Progenitor cell of endocrine pancreas (in vitro differentiated cells): ENCODE measurements around the gene DYNLT1. TPM values are rescaled to one million over a fixed set of nuclear protein-coding genes. Genes with fewer than 3 reads are reported as not detected.

Experiments
- DNase-seq: peaks from one replicate; pipeline ENCODE4 v3.0.0; 2021; ENCODE audit warnings: low spot score; ENCODE audit not compliant: unreplicated experiment
- H3K27ac Mint-ChIP-seq: 2 replicates; pipeline ENCODE4 v1.8.0; 2021; ENCODE audit warnings: mild to moderate bottlenecking, moderate library complexity, mixed read lengths
- H3K27me3 Mint-ChIP-seq: 2 replicates; pipeline ENCODE4 v1.8.0; 2021; ENCODE audit warnings: mixed read lengths
- H3K36me3 Mint-ChIP-seq: 2 replicates; pipeline ENCODE4 v1.8.0; 2022; ENCODE audit warnings: mixed read lengths; ENCODE audit not compliant: insufficient read depth
- H3K4me1 Mint-ChIP-seq: 2 replicates; pipeline ENCODE4 v1.8.0; 2021; ENCODE audit warnings: low read depth, mixed read lengths
- H3K4me3 Mint-ChIP-seq: 2 replicates; pipeline ENCODE4 v1.8.0; 2021; ENCODE audit warnings: low read depth, mild to moderate bottlenecking, moderate library complexity, mixed read lengths
- H3K9me3 Mint-ChIP-seq: 2 replicates; pipeline ENCODE4 v1.8.0; 2021; ENCODE audit warnings: low read depth, mixed read lengths
- microRNA-seq: library from miRNA; unstranded; fragments of <30 nt; microRNA quantifications from one replicate; pipeline ENCODE4 v1.1.0, GENCODE V29; 2020; ENCODE audit warnings: borderline number of aligned reads; ENCODE audit not compliant: unreplicated experiment
- total RNA-seq: library from RNA; stranded (reverse); gene quantifications from 2 replicates; pipeline ENCODE4 v1.2.1, GENCODE V29; 2021
- TF ChIP-seq, protein P1 (sequence below): fragments of 200-600 bp; sonication (generic); IDR thresholded peaks from one replicate; pipeline ENCODE4 v1.5.0; 2021; ENCODE audit warnings: antibody characterized with exemption, mild to moderate bottlenecking; ENCODE audit not compliant: unreplicated experiment

Gene DYNLT1
- total RNA-seq, 1 donor from 2014 or later, result 124 TPM

DNA sequence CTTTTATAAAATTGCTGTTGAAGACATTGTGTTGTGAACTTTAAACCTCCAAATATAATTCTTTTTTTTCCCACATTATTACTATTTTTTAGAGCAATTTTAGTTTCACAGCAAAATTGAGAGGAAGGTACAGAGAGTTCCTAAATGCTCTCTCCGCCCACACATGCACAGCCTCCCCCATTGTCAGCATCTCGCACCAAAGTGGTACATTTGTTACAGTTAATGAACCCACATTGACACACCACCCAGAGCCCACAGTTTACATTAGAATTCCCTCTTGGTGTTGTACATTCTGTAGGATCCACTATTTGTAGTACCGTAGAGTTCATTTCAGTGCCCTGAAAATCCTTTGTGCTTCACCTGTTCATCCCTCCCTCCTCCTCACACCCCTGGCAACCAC, 50.9 kb downstream of the DYNLT1 start:
- peaks cover 39% of the 10 kb centered on the region for H3K36me3 Mint-ChIP-seq
- no peaks in the 10 kb centered on the region for H3K9me3 Mint-ChIP-seq
- H3K4me3 Mint-ChIP-seq, result no peak overlapping the region
- TF ChIP-seq, protein P1, sequence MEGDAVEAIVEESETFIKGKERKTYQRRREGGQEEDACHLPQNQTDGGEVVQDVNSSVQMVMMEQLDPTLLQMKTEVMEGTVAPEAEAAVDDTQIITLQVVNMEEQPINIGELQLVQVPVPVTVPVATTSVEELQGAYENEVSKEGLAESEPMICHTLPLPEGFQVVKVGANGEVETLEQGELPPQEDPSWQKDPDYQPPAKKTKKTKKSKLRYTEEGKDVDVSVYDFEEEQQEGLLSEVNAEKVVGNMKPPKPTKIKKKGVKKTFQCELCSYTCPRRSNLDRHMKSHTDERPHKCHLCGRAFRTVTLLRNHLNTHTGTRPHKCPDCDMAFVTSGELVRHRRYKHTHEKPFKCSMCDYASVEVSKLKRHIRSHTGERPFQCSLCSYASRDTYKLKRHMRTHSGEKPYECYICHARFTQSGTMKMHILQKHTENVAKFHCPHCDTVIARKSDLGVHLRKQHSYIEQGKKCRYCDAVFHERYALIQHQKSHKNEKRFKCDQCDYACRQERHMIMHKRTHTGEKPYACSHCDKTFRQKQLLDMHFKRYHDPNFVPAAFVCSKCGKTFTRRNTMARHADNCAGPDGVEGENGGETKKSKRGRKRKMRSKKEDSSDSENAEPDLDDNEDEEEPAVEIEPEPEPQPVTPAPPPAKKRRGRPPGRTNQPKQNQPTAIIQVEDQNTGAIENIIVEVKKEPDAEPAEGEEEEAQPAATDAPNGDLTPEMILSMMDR, result no peak
- H3K27ac Mint-ChIP-seq, result no peak overlapping the region
- no peak for DNase-seq
- H3K27me3 Mint-ChIP-seq, result no peaks in the 10 kb centered on the region
- no peaks in the 10 kb centered on the region for H3K4me1 Mint-ChIP-seq

- Mint-ChIP-seq H3K27ac (no peak overlapping the region), H3K4me3 (no peak overlapping the region), H3K4me1 (no peaks in the 10 kb centered on the region), H3K9me3 (no peaks in the 10 kb centered on the region), H3K36me3 (peaks cover 41% of the 10 kb centered on the region), H3K27me3 (no peaks in the 10 kb centered on the region)
- TF ChIP-seq, protein P1, result no peak
- DNase-seq, result no peak
These were observed 52.7 kb downstream of the DYNLT1 start for GRCh38 chr6:158591810-158592209.

DNA sequence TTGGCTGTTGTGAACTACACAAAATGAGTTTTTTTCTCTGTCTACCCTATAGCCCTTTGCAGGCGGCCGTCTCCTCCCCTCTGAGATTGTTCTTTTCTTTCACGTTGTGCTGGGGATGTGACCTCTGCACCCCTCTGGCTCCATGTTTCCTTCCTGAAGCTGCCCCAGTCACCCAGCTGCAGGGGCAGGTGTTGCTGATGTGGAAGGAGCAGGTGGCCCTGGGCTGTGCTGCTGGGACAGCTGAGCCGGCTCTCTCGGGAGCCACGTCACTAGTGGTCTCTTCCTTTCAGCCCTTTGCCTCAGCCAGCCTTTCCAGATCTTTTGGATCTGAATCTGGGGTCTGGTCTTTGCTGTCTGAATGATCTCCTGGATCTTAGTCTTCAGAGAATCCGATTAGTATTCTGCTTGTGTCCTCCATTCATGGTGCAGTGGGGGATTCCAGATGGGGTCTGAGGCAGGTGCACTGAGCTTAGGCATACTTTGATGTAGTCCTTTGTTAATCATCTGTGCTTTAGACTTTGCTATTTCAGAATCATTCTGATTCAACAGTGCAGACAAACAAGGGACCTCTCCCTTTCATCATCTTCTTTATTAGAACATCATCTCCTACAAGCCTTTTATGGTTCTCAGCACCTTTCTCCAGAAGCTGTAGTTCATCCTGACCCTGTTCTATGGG, 53.3 kb downstream of the DYNLT1 start:
- H3K27ac Mint-ChIP-seq, result no peak overlapping the region
- no peaks in the 10 kb centered on the region for H3K9me3 Mint-ChIP-seq
- TF ChIP-seq, protein P1, result no peak
- peaks cover 38% of the 10 kb centered on the region for H3K36me3 Mint-ChIP-seq
- H3K4me1 Mint-ChIP-seq, result no peaks in the 10 kb centered on the region
- H3K27me3 Mint-ChIP-seq, result no peaks in the 10 kb centered on the region
- no peak overlapping the region for H3K4me3 Mint-ChIP-seq
- DNase-seq, result no peak

DNA sequence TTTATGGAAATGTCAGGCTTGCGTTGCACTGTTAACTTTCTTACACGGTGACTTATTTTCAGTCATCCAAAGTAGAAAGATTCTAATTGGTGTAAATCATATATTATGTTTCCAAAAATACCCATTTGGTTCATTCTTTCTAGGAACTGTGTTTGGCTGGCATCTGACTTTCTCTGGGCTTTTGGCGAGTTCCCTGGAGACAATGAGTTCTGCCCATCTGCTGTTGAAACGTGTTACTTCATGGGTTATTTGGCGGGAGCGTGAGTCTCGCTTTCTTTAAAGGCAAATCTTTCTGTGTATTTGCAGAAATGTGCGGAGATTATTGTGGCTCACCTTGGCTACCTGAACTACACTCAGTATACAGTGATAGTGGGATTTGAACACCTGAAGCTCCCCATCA, 55.2 kb downstream of the DYNLT1 start:
- peaks cover 36% of the 10 kb centered on the region for H3K36me3 Mint-ChIP-seq
- H3K9me3 Mint-ChIP-seq, result no peaks in the 10 kb centered on the region
- no peaks in the 10 kb centered on the region for H3K27me3 Mint-ChIP-seq
- no peak overlapping the region for H3K27ac Mint-ChIP-seq
- H3K4me3 Mint-ChIP-seq, result no peak overlapping the region
- no peak for DNase-seq
- TF ChIP-seq, protein P1, result no peak
- no peaks in the 10 kb centered on the region for H3K4me1 Mint-ChIP-seq

- no peaks in the 10 kb centered on the region for H3K4me1 Mint-ChIP-seq
- TF ChIP-seq, protein P1, result no peak
- no peaks in the 10 kb centered on the region for H3K27me3 Mint-ChIP-seq
- no peak for DNase-seq
- H3K4me3 Mint-ChIP-seq, result no peak overlapping the region
- H3K9me3 Mint-ChIP-seq, result no peaks in the 10 kb centered on the region
- H3K27ac Mint-ChIP-seq, result no peak overlapping the region
- H3K36me3 Mint-ChIP-seq, result peaks cover 43% of the 10 kb centered on the region
These were observed 57.9 kb downstream of the DYNLT1 start for GRCh38 chr6:158586652-158587051.

Small RNA genes lying within 50 kb of the gene (microRNA-seq; reads per million reads assigned to microRNA genes)
- not detected for gene MIR7161

Other genes with a start within 250 kb of the DYNLT1 start
- gene TMEM181, start 84.7 kb downstream of the DYNLT1 start, total RNA-seq, result 33.9 and 35.6 TPM in 2 replicates
- gene SYTL3, start 5.3 kb upstream of the DYNLT1 start, total RNA-seq, result 1.6 and 2.1 TPM in 2 replicates
- gene EZR, start 174.6 kb upstream of the DYNLT1 start, total RNA-seq, result 258 and 274 TPM in 2 replicates